NK-92 (cell line): ENCODE results near the gene FKBP1A.

Experiments used
- DNase-seq: peaks from one replicate; lab custom pipeline; 2025; ENCODE audit not compliant: unreplicated experiment; lab: John Stamatoyannopoulos, UW

FKBP1A gene

GRCh38 chr20:1388253-1388652 lies 4.6 kb downstream of the FKBP1A start:
- DNase-seq: no peak

DNA sequence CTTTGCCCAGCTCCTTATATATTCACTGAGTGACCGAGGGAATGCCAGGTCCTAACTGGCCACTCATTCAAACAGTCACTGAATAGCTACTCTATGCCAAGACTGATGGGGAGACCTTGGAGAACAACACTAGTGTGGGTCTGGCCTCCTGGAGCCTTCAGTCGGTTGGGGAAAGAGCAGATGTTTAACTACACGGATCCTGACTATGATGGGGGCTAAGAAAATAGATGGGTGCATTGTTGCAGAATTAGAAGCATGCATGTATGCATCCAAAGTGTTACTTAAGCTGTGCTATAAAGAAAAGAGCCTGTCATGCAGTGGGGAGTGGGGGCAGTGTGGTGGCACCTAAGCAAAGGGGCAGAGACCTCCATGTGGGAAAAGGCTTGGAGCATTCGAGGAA lies 6.5 kb downstream of the FKBP1A start:
- no peak for DNase-seq

DNA sequence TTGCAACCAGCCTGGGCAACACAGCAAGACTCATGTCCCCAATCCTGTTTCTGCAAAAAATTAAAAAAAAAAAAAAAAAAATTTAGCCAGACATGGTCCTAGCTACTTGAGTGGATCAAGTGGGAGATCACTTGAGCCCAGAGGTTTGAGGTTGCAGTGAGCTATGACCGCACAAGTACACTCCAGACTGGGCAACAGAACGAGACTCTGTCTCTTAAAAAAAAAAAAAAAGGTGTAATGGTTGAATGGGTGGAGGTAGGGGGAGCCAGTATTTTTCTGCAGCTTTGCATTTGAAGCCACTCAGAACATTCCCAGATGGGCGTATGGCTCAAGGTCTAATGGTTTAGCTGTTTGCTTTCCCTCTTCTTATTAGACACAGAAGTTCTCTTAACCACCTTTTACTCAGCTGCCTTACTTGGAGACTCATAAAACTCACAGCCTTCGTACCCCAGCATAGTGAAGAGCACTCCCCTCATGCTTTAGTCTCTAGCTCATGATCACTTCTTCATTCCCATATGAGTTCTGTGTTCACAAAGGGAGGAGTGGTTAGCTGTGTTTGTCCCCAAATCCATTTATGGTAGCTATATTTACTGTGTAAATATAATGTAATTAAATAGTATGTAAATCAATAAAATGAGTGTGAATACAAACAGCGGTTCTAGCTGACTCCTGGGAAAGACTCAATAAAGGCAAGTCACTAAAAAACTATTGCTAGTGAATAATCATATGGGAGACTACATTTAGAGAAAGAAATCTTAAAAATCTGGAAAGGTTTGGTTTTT lies 9.0 kb downstream of the FKBP1A start:
- no peak for DNase-seq

DNA sequence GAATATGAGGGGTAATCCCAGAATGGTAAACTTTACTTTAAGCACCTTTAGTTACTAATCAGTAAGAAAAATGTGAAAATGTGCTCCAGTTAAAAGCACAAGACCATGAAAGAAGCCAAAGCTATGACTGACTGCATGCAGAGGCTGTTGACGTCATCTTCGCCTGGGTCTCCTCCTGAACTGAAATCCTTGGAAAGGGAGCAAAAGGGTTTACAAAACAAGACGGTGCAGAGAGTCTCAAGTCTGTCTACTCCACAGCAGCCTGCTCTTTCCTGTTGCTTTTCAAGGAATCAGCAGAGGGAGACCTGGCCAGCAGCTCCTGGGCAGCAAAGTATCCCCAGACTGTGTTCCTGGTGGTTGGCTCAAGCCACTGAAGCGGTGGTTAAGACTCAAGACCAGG lies 10.2 kb downstream of the FKBP1A start:
- DNase-seq: no peak

GRCh38 chr20:1381753-1382591 lies 10.9 kb downstream of the FKBP1A start:
- no peak for DNase-seq

- no peak for DNase-seq
Observed at GRCh38 chr20:1378735-1379125, 14.1 kb downstream of the FKBP1A start.

DNA sequence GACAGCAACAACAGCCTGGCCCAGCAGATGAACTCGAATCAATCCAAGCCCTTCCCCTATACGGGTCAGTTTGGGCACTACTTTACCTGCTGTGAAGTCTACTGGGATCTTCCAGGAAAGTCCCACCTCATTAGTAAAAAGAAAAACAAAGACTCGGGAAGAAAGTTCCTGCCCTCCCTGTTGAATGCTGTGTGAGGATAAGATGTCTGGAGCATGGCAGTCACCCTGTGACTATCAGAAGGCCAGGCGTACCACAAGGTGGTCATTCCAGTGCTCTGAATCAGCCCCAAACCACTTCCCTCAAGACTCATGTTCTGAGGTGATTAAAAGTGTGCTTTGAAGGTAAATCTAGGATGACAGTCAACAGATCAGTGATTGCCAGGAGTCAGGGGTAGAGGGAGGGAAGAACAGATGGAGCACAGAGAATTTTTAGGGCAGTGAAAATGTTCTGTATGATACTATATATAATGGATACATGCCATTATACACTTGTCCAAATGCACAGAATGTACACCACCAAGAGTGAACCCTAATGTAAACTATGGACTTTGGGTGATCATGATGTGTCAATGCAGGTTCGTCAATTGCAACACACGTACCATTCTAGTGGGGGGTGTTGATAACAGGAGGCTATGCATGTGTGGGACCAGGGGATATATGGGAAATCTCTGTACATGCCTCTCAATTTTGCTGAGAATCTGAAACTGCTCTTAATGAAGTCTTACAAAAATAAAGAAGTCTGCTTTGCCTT lies 14.7 kb downstream of the FKBP1A start:
- no peak for DNase-seq

GRCh38 chr20:1377341-1377871 lies 15.4 kb downstream of the FKBP1A start:
- no peak for DNase-seq

- DNase-seq: no peak
Observed at GRCh38 chr20:1376408-1377270, 16.2 kb downstream of the FKBP1A start.

GRCh38 chr20:1376007-1376406 lies 16.8 kb downstream of the FKBP1A start:
- DNase-seq: no peak

GRCh38 chr20:1375515-1375914 lies 17.3 kb downstream of the FKBP1A start:
- no peak for DNase-seq

GRCh38 chr20:1374246-1374645 lies 18.6 kb downstream of the FKBP1A start:
- DNase-seq: no peak

- no peak for DNase-seq
Observed at GRCh38 chr20:1373614-1374013, 19.2 kb downstream of the FKBP1A start.

DNA sequence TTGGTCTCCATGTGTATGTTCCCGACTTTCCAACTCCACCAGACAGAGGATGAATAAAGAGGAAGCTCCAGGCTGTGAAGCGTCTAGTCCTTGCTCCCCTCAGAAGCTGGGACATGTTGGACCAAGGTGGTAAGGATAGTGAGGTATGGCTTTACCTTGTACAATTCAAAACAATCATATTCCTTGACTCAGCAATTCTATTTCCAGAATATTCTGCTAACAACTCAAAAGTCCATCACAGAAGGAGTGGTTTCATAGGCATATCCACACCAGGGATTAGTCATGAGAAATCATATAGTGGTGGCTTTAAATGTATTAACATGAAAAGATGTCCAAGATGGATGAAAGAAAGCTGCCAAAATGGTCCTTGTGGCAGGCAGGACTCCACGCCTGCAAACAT lies 19.8 kb downstream of the FKBP1A start:
- DNase-seq: no peak

GRCh38 chr20:1371830-1372539 lies 20.9 kb downstream of the FKBP1A start:
- DNase-seq: no peak

- DNase-seq: no peak
Observed at GRCh38 chr20:1371202-1371782, 21.6 kb downstream of the FKBP1A start.

GRCh38 chr20:1370548-1371110 lies 22.2 kb downstream of the FKBP1A start:
- no peak for DNase-seq

DNA sequence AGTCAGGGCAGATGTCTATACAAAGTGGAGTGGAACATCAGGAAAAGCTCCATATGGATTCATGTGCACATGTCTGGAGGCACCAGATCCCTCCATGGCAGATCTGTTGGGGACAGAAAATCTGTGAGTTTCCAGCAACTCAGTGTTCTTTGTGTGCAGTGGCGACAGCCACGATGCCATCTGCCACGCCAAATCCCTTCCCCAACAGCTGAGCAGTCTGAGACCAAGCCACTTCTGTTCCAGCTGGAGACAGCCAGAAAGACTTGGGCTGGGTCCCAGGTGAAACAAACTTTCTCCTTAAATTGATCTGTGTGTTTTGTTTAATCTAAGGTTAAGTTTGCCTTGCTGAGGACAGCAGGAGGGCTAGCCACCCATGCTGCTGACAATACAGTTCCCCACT lies 22.9 kb downstream of the FKBP1A start:
- DNase-seq: no peak
